ENCODE measurements around the gene PIF1.

The PIF1 gene

DNA sequence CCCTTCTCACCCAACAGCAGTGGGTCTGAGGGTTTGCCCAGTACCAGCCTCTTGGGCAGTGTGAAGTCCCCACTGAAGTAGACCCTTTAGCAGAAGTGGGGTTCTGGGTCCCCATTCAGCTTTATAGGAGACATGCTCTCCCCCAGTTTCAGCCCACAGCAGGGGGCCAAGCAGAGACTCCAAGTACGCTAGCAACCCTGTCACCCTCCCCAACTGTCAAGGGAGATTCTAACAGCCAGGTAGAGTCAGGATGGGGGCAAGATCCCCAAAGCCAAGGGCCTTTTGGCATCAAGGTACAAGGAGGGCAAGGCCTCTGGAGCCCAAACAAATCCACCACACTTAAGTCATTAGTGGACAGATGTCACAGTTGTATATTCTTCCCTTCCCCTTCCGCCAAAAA is 51.8 kb downstream of the PIF1 start:
- no peak for DNase-seq

DNA sequence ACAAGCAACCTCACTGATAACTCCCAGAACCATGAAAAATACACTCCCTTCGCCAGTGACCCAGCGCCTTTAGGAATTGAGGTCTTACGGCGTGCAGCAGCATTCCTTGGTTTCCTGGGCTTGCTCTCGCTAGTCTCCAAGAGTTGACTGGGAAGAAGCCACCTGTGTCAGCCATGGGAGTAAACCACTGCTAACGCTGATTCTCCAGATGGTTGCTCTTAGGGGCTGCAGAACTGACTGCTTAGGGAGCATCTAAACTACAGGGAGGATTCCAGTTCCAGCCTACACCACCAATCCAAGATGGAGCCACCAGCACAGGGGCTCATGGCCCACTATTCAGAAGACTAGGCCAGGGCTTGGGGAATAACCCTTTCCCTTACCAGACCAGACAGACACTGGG is 52.5 kb downstream of the PIF1 start:
- DNase-seq: no peak

DNA sequence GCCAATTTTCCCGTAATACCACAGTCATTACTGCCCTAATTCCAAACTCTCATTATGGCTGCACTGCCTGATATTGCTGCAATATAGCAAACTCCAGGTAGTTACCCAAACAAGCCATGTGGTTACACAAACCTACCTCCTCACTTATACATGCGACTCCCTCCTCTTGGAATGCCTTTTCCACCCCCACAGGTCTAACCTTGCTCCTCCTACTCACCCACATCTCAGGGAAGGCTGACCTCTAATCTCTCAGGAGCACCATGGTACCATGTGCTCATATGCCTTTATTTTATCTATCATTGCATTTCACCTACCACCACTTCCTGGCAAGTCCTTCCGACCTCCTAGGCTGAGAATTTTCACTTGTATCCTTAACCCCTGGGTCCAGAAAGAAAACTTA is 53.0 kb downstream of the PIF1 start:
- no peak for DNase-seq

DNA sequence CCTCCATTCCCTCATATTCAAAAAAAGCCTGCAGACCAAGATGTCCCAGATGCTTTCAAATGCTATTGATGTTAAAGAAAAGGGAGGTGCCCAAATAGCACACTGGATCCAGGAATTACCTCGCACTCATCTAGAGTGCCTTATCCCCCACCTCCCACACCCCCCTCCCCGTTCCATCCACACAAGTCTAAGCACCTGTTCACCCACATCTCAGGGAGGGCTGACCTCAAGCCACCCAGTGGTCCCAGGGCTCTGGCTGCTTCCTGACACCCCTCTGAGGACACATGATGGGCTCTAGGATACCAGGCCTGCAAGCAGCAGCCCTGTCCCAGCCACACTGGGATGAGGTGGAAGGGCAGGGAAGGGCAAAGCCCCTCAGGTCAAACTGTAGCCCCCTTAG is 54.8 kb downstream of the PIF1 start:
- DNase-seq: no peak

DNA sequence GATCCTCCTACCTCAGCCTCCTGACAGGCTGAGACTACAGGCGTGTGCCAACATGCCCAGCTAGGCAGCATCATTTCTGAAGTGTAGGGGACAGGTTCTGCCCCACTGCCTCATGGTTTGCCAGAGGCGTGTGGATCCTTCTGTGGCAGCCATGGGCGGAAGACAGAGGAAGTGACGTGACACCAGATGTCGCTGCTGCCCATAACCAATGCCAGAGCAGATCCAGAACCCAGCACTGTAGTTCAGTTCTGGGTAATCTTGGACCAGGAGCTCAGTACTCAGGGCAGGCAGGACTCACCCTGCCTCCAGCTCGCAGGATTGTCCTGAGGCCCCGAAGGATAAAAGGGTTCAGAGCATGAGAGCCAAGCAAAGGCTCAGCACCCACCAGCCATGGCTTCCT is 58.2 kb downstream of the PIF1 start:
- no peak for DNase-seq

DNA sequence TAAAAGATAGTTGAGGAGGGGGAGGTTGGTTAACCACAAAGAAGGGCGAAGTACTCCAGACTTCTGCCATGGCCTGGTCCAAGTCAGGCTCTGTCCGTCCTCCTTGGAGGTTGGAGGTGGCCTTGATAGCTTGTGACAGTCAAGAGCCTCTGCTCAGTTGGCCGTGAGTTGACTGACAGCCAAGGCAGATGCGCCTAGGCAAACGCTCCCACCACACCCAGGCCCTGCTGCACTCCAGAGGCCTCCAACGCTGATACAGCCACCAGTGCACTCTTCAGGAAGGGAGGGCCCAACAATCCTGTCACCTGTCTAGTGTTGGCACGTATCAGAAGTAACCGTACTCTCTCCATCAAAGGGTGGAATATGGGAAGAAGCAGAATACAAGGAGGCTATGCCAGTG is 59.4 kb downstream of the PIF1 start:
- no peak for DNase-seq
